SK-N-SH treated with all-trans-retinoic acid at 6 μM for 48 hours (cell line): ENCODE results near the gene AP5Z1.

Experiments used
- ARNTL ChIP-seq: fragments of 450-650 bp; formaldehyde crosslinking; IDR thresholded peaks from 2 replicates; pipeline ENCODE4 v1.5.0; 2020; ENCODE audit warnings: low read depth, mild to moderate bottlenecking, moderate library complexity, borderline replicate concordance
- CREB5 ChIP-seq: fragments of 250-450 bp; sonication (Bioruptor Pico); IDR thresholded peaks from 2 replicates; pipeline ENCODE4 v1.5.1; 2020; ENCODE audit warnings: low read depth, mild to moderate bottlenecking, moderate library complexity
- OSR1 ChIP-seq: fragments of 250-450 bp; sonication (Bioruptor Pico); IDR thresholded peaks from 2 replicates; pipeline ENCODE4 v1.8.0; 2022; ENCODE audit warnings: moderate library complexity, mild to moderate bottlenecking, inconsistent platforms
- RARB ChIP-seq: fragments of 250-450 bp; sonication (Bioruptor Pico); IDR thresholded peaks from 2 replicates; pipeline ENCODE4 v1.8.0; 2021; ENCODE audit warnings: mild to moderate bottlenecking, moderate library complexity
- SNAI2 ChIP-seq: fragments of 250-450 bp; sonication (Bioruptor Pico); IDR thresholded peaks from 2 replicates; pipeline ENCODE4 v1.5.0; 2020; ENCODE audit warnings: mild to moderate bottlenecking, moderate library complexity
- TCF4 ChIP-seq: fragments of 250-450 bp; sonication (Bioruptor Pico); IDR thresholded peaks from 2 replicates; pipeline ENCODE4 v1.8.0; 2021; ENCODE audit warnings: mild to moderate bottlenecking, moderate library complexity, borderline replicate concordance
- TSHZ2 ChIP-seq: fragments of 250-450 bp; sonication (Bioruptor Pico); IDR thresholded peaks from 2 replicates; pipeline ENCODE4 v1.5.0; 2020; ENCODE audit warnings: mild to moderate bottlenecking, moderate library complexity
- ZFP30 ChIP-seq: fragments of 450-650 bp; formaldehyde crosslinking; IDR thresholded peaks from 2 replicates; pipeline ENCODE4 v1.5.0; 2022; ENCODE audit warnings: mild to moderate bottlenecking, moderate library complexity
- ZNF70 ChIP-seq: fragments of 450-650 bp; formaldehyde crosslinking; IDR thresholded peaks from 2 replicates; pipeline ENCODE4 v1.5.0; 2020; ENCODE audit warnings: mild to moderate bottlenecking, moderate library complexity
- ZNF8 ChIP-seq: fragments of 450-650 bp; formaldehyde crosslinking; IDR thresholded peaks from 2 replicates; pipeline ENCODE4 v1.5.0; 2020; ENCODE audit warnings: mild to moderate bottlenecking, moderate library complexity

GRCh38 chr7:4781366-4782069 lies 6.1 kb downstream of the AP5Z1 start:
- no peak for TF ChIP-seq SNAI2 (CRISPR knock-in tag)
- TF ChIP-seq TSHZ2: no peak
- TF ChIP-seq ZFP30 (CRISPR knock-in tag): no peak
- no peak for TF ChIP-seq ZNF8 (CRISPR knock-in tag)
- TF ChIP-seq CREB5 (CRISPR knock-in tag): no peak
- no peak for TF ChIP-seq RARB
- TF ChIP-seq TCF4: no peak
- no peak for TF ChIP-seq ZNF70
- no peak for TF ChIP-seq ARNTL (CRISPR knock-in tag)
- TF ChIP-seq OSR1: no peak
